GOT3 (cell line): ENCODE measurements around the gene KCNMA1.
A peak's percentile ranks its signal among the peaks of the same experiment; 100 is the strongest.

Experiments
- DNase-seq: peaks from one replicate; lab custom pipeline; 2025; ENCODE audit warnings: mixed read lengths; lab: John Stamatoyannopoulos, UW

Gene KCNMA1

DNA sequence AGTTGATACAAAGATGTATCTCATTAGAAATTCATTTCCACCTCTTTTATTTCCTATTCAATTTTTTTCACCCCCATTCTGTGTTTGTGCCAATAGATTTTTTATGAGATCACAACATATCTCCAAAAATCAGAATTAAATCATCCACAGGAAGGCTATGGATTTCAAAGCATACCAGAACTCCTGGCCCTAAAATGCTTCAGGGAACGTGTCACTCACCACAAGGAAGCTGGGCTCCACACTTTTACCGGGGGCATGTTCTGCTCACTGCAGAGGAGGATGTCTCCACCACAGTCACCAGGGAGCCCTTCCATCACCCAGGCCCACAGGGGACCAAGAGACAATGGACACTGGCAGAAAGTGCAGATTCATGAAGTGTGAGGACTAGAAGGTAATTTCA is 456.8 kb downstream of the KCNMA1 start:
- no peak for DNase-seq

DNA sequence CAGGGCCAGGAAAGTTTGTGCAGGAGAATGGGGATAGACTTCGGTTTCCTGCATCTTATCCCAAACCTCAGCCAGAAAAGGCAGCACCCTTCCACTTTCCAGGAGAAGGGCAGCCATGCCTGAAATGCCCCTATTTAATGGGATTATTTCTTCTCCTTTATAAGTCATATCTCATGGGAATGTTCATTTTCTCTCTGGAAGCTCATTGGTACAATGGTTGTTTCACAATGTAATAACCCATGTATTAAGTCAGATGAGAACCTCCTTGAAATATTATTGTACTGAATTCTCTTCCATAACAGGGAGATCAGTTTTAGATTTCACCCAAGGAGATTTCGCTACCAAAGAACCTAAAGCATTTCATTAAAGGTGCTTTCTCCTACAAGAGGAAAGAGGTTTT is 457.5 kb downstream of the KCNMA1 start:
- DNase-seq, result no peak

DNA sequence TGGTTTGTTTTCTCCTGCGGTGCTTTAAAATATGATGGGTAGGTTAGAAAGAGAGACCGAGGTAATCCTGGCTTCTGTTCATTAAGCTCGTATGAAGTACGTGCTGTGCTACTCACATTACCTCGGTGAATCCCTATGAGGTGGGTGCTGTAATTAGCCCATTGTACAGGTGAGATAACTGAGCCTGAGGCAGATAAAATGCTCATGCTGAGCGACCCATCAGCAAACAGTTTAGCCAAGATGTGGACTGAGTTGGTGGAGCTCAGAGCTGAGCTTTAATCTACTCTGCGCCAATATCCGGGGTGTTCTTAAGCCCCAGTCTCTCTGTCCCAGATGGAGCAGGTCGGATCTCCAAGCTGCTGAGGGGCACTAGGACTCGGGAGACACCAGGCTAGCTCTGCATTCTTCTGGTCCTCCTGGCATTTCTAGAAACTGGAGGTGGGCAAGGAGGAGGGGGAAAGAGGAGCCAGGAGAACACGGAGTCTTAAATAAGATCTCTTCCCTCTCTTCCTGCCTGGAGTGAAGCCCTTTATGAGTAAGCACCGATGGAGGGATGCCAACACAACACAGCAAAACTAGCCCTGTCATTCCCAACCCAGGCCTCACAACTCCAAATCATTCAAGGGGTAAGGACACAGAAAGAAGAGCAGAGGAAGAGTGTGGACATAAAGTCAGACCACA is 458.5 kb downstream of the KCNMA1 start:
- DNase-seq, result peak; percentile 59

DNA sequence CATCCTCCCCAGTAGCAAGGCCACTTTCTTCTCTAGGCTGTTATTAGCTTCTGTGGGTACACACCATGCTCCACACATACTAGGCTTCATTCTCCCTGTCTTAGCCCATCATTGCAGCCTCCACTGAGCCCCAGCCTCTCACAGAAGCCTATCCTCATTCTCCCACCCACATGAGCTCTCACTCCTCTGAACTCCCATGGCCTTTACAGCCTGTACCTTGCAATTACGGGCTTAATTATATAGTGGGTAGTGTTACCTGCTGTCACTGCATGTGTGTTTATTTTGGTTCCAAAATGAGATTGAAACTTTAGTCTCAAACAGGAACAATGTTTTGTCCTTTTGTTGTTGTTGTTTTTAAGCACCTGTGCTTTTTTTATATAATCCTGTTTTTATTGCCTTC is 460.0 kb downstream of the KCNMA1 start:
- DNase-seq, result no peak

DNA sequence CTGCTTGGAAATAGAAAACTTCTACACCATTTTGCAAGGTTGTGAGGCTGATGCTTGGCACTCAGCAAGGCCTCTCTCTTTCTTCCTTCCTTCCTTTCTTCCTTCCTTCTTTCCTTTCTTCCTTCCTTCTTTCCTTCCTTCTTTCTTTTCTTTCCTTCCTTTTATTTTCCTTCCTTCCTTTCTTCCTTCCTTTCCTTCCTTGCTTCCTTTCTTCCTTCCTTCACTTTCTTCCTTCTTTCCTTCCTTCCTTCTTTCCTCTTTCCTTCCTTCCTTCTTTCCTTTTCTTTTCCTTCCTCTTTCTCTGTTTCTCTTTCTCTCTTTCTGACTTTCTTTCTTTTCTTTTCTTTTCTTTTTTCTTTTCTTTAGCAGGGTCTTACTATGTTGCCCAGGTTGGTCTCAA is 460.4 kb downstream of the KCNMA1 start:
- no peak for DNase-seq

DNA sequence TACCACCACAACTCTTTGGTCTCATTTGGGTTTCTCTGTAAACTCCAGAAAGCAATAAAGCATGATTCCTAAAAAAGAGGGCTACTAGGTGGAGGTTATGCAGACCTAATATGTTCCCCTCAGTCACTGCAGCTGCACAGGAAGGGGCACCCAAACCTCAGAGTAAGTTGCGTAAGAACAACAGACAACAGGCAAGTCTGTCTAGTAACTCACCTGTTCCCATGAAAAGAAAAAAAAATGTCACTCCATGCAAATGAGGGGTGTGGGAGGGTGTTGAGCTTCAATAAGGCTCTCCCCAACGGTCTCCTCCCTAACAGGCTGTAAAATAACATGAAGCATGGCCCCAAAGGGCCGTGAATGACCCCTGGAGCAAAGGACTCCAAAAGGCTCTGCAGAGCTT is 461.4 kb downstream of the KCNMA1 start:
- no peak for DNase-seq

DNA sequence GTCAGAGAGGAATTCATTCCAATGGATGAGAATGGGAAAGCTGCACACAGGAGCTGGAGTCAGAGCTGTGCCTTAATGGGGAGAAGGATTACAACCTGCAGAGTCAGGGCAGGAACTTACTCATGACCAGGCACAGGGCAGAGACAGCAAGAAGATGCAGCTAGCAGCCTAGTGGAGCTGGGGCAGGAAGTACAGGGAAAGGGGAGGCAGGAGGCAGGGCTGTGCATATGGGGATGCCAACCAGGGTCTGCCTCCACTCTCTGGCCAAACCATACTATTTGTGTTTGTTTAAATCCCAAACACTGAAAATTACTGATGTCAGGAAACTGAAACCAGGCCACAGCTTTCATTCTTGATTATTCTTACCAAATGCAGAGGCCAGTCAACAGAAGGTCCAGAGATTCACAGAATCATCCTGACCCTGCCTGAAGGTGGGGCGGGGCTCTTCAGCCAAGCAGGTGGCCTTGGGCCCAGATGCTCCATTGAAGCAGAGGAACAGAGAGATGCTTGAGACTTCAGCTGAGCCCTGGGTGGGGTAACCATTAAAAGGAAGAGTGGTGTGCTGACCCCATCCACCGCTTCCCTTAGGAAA is 461.9 kb downstream of the KCNMA1 start:
- no peak for DNase-seq

DNA sequence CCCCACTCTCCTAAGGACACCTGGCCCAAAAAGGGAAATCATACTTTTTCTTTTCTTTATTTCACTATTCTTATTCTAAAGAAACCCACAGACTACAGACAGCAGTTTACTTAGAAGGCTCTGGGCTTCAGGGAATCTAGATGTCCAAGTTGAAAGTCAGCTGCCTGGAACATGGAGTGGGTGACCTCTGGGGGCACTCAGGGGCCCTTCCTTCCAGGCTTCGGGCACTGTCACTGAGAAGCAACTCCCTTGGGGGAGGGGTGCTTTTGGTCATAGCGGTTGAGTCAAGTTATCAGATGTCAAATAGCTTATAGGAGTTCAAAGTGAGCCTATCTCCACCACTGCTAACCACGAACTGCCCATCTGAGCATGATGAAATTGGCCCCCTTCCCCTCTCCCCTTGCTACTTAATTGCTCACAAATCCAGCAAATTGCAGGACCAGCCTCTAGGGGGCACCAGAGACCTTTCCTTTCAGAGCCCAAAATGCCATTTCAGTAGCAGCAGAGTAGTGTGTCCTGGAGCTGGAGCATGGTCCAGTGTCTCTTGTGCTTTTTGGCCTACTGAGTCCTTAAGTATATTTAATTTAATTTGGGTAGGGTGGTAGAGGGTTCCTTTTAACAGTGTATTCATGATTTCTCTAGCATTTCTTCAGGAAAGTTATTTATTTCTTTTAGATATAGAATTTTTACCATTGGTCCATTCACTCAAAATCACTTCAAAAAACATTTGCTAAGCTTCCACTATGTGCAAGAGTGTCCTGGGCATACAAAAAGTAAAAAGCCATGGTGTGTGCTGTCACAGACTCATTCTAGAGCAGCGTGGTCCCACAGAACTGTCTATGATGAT is 463.8 kb downstream of the KCNMA1 start:
- no peak for DNase-seq

DNA sequence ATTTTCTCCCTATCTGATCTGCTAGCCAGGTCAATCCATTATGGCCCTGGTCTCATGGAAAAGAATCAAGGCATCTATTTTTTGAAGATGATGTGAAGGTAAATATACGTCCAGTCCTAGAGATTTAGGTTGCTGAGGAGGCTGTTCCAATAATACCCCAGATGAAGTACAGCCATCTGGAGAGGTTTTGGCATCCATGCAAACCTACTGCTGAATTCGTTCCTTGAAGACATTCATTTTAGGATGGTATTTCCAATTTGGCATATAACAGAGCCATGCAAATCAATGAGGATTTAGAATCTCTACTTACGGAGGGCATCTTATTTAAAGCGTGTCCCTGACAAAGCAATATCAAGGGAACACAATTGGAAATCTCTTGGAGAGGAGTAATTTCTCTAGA is 465.5 kb downstream of the KCNMA1 start:
- DNase-seq, result no peak

DNA sequence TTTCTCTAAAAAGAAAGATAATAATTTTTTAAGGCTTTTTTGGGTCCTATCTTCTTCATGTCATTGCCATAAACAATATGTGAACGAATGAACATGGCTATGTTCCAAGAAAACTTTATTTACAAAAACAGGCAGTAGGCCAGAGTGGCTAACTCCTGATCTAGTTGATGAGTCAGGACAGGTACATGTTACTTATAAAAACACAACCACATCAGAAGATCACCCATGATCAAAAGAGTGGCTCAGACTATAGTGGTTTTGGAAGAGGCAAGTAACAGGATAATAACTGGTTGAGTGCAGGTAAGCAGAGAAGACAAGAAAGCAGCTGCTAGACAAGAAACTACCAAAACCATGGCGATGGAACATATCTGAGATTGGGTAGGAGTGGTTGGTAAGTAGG is 468.7 kb downstream of the KCNMA1 start:
- no peak for DNase-seq

DNA sequence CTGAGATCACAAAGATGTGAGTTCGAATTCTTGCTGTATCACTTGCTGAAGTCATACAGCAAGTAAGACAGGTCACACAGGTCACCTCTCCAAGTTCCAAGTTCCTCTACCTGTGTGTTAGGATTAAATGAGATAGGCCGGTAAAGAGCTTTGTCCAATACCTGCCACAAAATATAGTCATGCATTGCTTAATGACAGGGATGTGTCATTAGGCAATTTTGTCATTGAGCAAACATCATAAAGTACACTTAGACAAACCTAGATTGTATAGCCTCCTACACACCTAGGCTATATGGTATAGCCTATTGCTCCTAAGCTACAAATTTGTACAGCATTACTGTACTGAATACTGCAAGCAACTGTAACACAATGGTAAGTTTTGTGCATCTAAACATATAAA is 469.4 kb downstream of the KCNMA1 start:
- no peak for DNase-seq

DNA sequence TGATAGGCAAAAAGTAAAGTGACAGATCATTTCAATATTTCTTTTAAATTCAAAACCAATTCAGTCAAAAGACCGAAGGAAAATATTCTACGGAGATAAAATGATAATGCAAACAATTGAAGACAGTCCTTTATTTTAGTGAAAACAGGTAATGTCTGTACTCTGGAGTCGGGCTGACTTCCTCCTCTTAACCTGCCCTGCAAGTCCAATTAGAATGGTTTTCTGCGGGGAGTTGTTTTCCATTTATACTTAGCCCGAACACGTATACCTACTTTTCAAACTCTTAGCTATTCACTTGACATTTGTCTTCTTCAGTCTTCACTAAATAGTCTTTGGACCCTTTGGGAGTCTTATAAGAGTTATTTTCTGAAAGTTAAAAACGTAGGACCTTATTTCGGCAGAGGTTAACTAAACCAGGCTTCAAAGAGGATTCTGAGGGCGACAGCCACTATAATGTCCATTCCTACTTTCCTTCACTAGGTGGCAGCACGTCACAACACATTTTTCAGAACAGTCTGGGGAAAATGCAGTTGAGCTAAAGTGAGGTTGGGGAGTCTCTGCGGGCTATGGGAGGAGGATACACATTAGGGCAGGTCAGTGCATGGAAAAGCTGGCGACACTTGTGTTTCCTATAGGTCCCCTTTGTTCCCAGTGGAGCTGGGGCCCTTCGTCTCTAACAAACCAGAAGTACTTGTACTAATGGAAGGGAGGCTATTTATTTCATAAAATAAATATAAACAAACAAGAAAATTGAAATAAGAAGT is 472.0 kb downstream of the KCNMA1 start:
- peak; percentile 23 for DNase-seq

DNA sequence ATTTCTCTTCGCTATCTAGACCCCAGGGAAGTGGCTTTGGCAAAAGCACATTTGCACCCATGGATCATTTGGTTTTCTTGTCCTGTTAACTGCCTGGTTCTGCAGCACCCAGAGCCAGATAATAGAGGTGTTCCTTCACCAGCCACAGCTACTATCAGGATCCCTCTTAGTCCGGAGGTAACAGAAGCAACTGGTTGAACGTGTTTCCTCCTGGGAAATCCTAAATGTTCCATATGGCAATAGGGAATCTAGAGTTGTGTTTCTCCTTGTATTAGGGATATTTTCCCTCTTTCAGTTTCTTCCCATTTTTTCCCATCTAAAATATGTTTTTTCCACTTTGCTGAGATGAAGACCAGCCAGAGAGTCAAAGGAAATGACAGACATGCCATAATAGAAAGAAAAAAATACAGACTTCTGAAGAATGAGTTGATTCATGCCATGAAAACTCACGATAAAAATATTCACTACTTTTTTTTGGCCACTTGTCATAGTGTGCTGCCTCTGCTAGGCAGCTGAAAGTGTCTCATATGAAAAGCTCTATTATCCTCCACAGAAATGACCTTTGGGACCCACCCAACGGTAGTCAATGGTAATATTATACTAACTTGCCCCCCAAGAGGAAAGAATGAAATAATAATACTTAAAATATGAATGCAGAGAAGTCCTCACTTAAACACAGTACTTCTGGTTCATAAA is 472.8 kb downstream of the KCNMA1 start:
- no peak for DNase-seq

DNA sequence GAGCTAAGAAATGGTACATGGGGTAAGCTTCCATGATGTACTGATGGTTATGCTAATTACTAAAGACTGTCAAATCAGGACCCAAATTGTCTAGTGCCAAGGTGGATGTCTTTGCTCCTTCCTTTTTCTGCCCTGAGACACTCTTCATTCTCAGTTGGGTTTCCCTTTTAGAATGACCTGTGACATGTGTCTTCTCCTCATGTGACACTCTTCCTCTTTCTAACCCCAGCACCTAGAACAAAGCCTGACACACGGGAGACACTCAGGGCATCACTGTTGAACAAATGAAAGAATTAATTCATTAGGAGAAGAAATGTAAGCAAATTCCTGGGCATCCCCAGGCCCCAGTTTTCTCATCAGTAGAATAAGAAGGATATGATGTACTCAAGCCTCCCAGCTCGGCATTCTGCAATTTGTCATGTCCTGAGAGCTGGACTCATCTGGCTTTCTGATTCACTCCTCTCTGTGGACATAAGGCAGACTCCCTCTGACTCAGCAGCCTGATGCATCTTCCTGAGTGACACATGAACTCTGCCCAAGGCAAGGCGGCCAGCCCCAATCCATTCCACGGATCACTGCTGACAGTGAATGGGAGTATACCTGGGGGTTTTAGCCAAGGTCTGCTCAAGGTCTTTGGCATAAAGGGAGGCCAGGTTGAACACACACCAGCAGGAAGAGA is 473.8 kb downstream of the KCNMA1 start:
- DNase-seq, result peak; percentile 28

DNA sequence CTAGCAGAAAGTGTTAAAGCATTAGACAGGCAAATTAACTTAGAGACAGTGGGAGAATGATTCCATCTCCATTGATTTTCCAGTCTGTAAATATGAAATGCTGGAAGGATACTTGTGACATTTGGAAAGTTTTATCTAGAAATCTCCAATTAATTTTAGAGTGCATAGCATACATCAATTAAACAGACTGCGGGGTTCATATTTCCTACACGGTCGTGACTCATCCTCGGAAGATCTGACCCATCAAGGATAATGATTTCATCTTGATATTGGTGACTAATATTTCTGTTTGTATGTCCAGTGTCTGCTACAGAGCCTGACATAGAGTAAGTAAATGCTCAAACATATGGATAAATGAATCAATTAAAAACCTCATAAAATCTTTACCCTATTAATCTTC is 474.9 kb downstream of the KCNMA1 start:
- DNase-seq, result no peak

DNA sequence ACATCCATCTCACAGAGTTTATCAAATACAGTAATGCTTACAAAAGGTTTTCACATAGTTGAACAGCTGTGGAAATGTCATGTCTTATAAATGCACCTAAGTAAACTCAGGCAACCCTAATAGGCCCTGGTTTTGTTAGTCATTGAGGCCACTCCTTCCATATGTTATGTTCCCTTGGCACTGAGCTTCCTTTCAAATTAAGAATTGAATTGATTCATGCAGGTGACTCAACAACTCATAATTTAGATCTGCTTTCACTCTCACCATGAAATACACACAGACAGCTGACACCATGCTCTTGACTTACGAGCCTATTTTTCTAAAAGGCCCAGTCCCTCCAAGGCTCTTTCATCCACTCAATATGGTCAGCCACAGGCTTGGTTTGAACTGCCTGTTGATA is 476.9 kb downstream of the KCNMA1 start:
- DNase-seq, result no peak

DNA sequence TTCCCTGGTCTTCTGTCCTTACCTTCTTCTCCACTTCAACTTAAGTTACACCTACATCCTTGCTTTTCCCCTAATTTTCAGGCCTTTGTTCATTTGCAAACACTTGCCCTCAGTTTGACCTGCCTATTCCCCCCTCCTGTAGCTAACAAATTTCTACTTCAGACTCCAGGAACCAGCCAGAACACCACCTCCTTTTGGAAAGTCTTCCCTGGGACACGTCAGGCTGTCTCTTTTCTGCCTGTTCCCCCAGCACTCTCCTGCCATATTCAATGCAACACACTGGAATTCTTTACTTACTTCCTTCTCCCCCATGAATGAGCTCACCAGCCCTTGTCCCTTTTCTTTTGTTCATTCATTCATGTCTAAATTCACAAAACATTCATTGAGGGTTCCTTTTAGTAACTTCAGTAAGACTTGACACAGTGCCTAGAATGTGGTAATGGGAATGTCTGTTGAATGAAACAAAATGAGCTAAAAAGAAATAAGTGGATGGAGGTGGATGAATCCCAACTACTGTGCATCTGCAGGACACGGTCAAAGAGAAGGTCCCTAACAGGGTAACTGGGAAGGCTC is 478.0 kb downstream of the KCNMA1 start:
- DNase-seq, result no peak

DNA sequence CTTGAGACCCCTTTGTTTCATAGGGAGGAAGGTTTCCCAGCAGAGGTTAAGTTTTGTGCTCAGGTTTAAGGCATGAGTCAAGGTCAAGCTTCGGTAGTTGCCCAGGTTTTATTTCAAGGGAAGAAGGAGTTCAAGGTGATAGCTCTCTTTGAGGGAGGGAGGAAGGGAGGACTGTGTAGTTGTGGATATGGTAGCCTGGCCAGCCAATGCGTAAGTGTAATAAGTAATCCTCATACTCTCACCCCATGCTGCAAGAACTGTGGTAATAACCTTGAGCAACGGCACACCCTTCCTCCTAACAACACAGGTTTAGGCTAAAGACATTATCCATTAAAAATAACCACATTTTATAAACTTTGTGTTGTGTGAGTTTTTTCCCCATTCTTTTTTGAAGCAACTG is 478.9 kb downstream of the KCNMA1 start:
- no peak for DNase-seq

DNA sequence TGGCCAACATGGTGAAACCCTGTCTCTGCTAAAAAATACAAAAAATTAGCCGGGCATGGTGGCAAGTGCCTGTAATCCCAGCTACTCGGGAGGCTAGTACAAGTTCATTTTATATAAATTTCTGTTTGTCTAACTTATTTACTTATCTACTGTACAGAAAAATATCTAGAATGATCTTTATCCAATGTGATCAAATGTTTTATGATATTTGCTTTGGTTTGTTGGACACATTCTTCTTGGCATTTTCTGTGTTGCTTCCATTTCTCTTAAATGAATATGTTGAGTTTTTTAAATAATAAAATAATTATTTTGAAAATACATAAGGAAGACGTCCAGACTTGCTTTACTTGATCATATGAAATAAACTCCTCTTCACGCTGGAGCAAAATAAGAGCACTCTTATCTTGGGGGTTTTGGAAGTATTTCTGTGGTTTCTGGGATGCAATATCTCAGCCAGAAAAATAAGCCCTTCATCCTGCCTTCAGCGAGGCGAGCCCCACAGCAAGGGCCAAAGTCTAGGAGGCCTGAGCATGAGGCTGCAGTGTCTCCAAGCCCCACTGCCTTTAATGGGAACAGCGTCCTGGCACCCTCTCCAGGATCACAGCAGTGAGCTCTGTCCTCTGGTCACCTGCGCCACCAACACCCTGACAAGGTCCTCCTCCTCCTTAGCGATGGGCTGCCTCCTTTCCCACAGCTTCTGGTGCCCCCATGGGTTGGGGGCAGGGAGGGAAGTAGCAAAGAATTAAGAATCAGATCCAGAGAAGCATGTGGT is 480.2 kb downstream of the KCNMA1 start:
- DNase-seq, result no peak

DNA sequence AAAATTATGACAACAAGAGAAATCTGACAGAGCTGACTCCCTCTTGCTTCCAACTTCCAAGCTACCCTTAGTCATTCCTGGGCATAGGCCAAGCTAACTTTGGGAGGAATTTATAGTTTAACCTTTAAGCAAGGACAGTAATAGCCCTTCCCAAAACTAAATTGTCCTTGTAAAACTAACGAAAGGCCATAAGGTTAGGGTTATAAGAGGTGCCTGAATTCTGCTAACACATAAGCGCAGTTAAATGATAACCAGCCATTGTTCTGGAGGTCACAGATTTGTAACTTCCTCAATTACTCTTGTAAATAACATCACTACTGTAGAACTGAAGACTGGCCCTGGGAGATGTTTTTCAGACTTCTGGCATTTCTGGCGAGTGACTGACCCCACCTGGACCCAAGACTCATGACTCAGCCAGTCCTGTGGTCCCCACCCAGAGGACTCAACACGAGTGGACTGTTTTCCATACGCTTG is 481.2 kb downstream of the KCNMA1 start:
- DNase-seq, result no peak
